Trophoblast cell (in vitro differentiated cells and primary cell): ENCODE data around the gene POPDC3.

Experiments
- DNase-seq, 2 donors: peaks; one replicate each; pipeline ENCODE4 v3.0.0-alpha.2; 2016
- H2AFZ ChIP-seq: 2 replicates; pipeline ENCODE4 v1.6.1; 2013; ENCODE audit warnings: low read length, moderate library complexity, mild to moderate bottlenecking; ENCODE audit not compliant: insufficient read depth, poor library complexity
- H2AK5ac ChIP-seq: 2 replicates; pipeline ENCODE4 v1.6.1; 2013; ENCODE audit warnings: mild to moderate bottlenecking, low read length
- H2BK120ac ChIP-seq: 2 replicates; pipeline ENCODE4 v1.6.1; 2013; ENCODE audit warnings: low read length, mild to moderate bottlenecking, moderate library complexity; ENCODE audit not compliant: insufficient read depth, poor library complexity
- H2BK12ac ChIP-seq: 2 replicates; pipeline ENCODE4 v1.6.1; 2013; ENCODE audit warnings: mild to moderate bottlenecking, low read length, moderate library complexity
- H2BK5ac ChIP-seq: 2 replicates; pipeline ENCODE4 v1.6.1; 2013; ENCODE audit warnings: low read length, low read depth, moderate library complexity, mild to moderate bottlenecking; ENCODE audit not compliant: poor library complexity
- H3K14ac ChIP-seq: 2 replicates; pipeline ENCODE4 v1.6.1; 2013; ENCODE audit warnings: mild to moderate bottlenecking, low read length
- H3K18ac ChIP-seq: 2 replicates; pipeline ENCODE4 v1.6.1; 2013; ENCODE audit warnings: mild to moderate bottlenecking, low read length
- H3K23ac ChIP-seq: 2 replicates; pipeline ENCODE4 v1.6.1; 2013; ENCODE audit warnings: low read length
- H3K27ac ChIP-seq: 2 replicates; pipeline ENCODE4 v1.5.1; 2013; ENCODE audit warnings: low read depth, mild to moderate bottlenecking, inconsistent platforms, low read length, moderate library complexity
- H3K27me3 ChIP-seq: 2 replicates; pipeline ENCODE4 v1.6.1; 2013; ENCODE audit warnings: inconsistent platforms, mild to moderate bottlenecking, low read length, moderate library complexity; ENCODE audit not compliant: insufficient read depth
- H3K36me3 ChIP-seq, 2 experiments: 1 replicate in 1 of 2; 2 replicates in 1 of 2; pipeline ENCODE4 v1.6.1; 2013; ENCODE audit warnings: low read length in 2 of 2, mild to moderate bottlenecking in 2 of 2, moderate library complexity in 1 of 2; ENCODE audit not compliant: insufficient read depth in 2 of 2, control insufficient read depth in 1 of 2
- H3K4ac ChIP-seq: 2 replicates; pipeline ENCODE4 v1.6.1; 2013; ENCODE audit warnings: low read depth, mild to moderate bottlenecking, low read length, moderate library complexity
- H3K4me1 ChIP-seq, 2 experiments: 1 replicate in 1 of 2; 2 replicates in 1 of 2; pipeline ENCODE4 v1.6.1; 2013; ENCODE audit warnings: low read length in 2 of 2, mild to moderate bottlenecking in 2 of 2, moderate library complexity in 1 of 2; ENCODE audit not compliant: insufficient read depth in 2 of 2, control insufficient read depth in 1 of 2
- H3K4me2 ChIP-seq: 2 replicates; pipeline ENCODE4 v1.6.1; 2013; ENCODE audit warnings: inconsistent platforms, mild to moderate bottlenecking, low read length, moderate library complexity
- H3K4me3 ChIP-seq: 2 replicates; pipeline ENCODE4 v1.5.1; 2013; ENCODE audit warnings: mild to moderate bottlenecking, low read depth, low read length, inconsistent platforms
- H3K79me1 ChIP-seq: one replicate; pipeline ENCODE4 v1.6.1; 2013; ENCODE audit warnings: low read length
- H3K79me2 ChIP-seq: 2 replicates; pipeline ENCODE4 v1.6.1; 2013; ENCODE audit warnings: low read length, mild to moderate bottlenecking; ENCODE audit not compliant: control insufficient read depth, insufficient read depth, poor library complexity
- H3K9ac ChIP-seq: 2 replicates; pipeline ENCODE4 v1.6.1; 2013; ENCODE audit warnings: mild to moderate bottlenecking, low read length
- H3K9me3 ChIP-seq: 2 replicates; pipeline ENCODE4 v1.6.1; 2013; ENCODE audit warnings: low read depth, mild to moderate bottlenecking, control low read depth, inconsistent platforms, low read length; ENCODE audit not compliant: insufficient read depth
- H4K12ac ChIP-seq: 2 replicates; pipeline ENCODE4 v1.6.1; 2013; ENCODE audit warnings: low read depth, mild to moderate bottlenecking, low read length, moderate library complexity
- H4K8ac ChIP-seq: 2 replicates; pipeline ENCODE4 v1.6.1; 2013; ENCODE audit warnings: low read depth, mild to moderate bottlenecking, low read length, moderate library complexity
- H4K91ac ChIP-seq: one replicate; pipeline ENCODE4 v1.6.1; 2013; ENCODE audit warnings: low read depth, mild to moderate bottlenecking, low read length, moderate library complexity
- WGBS: extraction: QIAGEN DNeasy Blood & Tissue Kit; methylation state at CpG from one replicate; pipeline ENCODE4 v1.1.7; 2013; ENCODE audit warnings: missing lambda C conversion rate; ENCODE audit not compliant: insufficient read length, insufficient coverage; ENCODE audit errors: extremely low coverage; 5-methylcytosine and 5-hydroxymethylcytosine counted together

Gene POPDC3

GRCh38 chr6:105113422-105113821 is 66.4 kb downstream of the POPDC3 start:
- Histone ChIP-seq H2BK120ac (no peak overlapping the region), H2AFZ (no peak overlapping the region), H2BK12ac (no peak overlapping the region), H2AK5ac (no peak overlapping the region), H3K79me2 (no peaks in the 10 kb centered on the region), H3K4ac (no peak overlapping the region), H3K4me3 (no peak overlapping the region), H4K8ac (no peak overlapping the region), H4K91ac (no peak overlapping the region), H3K27ac (no peak overlapping the region), H3K79me1 (no peaks in the 10 kb centered on the region), H3K4me1 (no peaks in the 10 kb centered on the region), H3K36me3 (peaks cover 0 to 2% of the 10 kb centered on the region in 2 experiments), H3K23ac (no peak overlapping the region), H3K9ac (no peak overlapping the region), H3K4me2 (no peak overlapping the region), H3K27me3 (no peaks in the 10 kb centered on the region), H3K9me3 (no peaks in the 10 kb centered on the region), H2BK5ac (no peak overlapping the region), H4K12ac (no peak overlapping the region), H3K14ac (no peak overlapping the region), H3K18ac (no peak overlapping the region)
- no CpG with 5 or more reads among the region's 6 CpGs for WGBS
- DNase-seq, result no peak

DNA sequence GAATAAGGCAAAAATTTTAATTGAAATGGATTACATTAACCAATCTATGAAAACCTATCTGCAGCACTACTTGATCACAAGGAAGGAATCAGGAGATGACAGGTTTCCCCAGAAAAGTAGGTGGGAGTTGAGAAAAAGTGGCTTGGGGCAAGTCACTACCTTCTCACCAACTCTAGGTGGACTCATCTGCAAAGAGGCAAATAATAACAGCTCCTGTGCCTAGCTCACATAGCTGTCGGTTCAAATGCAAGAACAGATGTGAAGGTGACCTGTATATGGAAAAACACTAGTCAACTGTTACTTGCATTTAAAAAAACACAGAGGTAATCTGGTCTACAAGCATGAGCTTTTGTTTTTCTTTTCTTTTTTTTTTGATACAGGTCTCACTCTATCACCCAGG is 67.2 kb downstream of the POPDC3 start:
- H3K18ac ChIP-seq, result no peak overlapping the region
- H3K4me1 ChIP-seq, result no peaks in the 10 kb centered on the region
- no peak overlapping the region for H3K23ac ChIP-seq
- peaks cover 0 to 2% of the 10 kb centered on the region in 2 experiments for H3K36me3 ChIP-seq
- WGBS, result no CpG with 5 or more reads among the region's 1 CpG
- no peaks in the 10 kb centered on the region for H3K9me3 ChIP-seq
- H4K91ac ChIP-seq, result no peak overlapping the region
- H2BK5ac ChIP-seq, result no peak overlapping the region
- H3K4ac ChIP-seq, result no peak overlapping the region
- no peak overlapping the region for H4K12ac ChIP-seq
- H3K14ac ChIP-seq, result no peak overlapping the region
- H4K8ac ChIP-seq, result no peak overlapping the region
- H3K4me3 ChIP-seq, result no peak overlapping the region
- no peak overlapping the region for H3K27ac ChIP-seq
- H2AFZ ChIP-seq, result no peak overlapping the region
- no peaks in the 10 kb centered on the region for H3K27me3 ChIP-seq
- H3K9ac ChIP-seq, result no peak overlapping the region
- H3K4me2 ChIP-seq, result no peak overlapping the region
- no peak overlapping the region for H2AK5ac ChIP-seq
- H3K79me2 ChIP-seq, result no peaks in the 10 kb centered on the region
- H3K79me1 ChIP-seq, result no peaks in the 10 kb centered on the region
- no peak overlapping the region for H2BK12ac ChIP-seq
- H2BK120ac ChIP-seq, result no peak overlapping the region
- DNase-seq, result no peak

GRCh38 chr6:105111871-105112270 is 67.9 kb downstream of the POPDC3 start:
- no peak overlapping the region for H3K4me3 ChIP-seq
- H2BK12ac ChIP-seq, result no peak overlapping the region
- no peak overlapping the region for H2AFZ ChIP-seq
- H4K91ac ChIP-seq, result no peak overlapping the region
- peaks cover 0 to 2% of the 10 kb centered on the region in 2 experiments for H3K36me3 ChIP-seq
- H3K4ac ChIP-seq, result no peak overlapping the region
- H3K9ac ChIP-seq, result no peak overlapping the region
- DNase-seq, result no peak
- no CpG with 5 or more reads among the region's 2 CpGs for WGBS
- H3K23ac ChIP-seq, result no peak overlapping the region
- no peak overlapping the region for H3K18ac ChIP-seq
- no peaks in the 10 kb centered on the region for H3K9me3 ChIP-seq
- H3K14ac ChIP-seq, result no peak overlapping the region
- H3K27ac ChIP-seq, result no peak overlapping the region
- no peaks in the 10 kb centered on the region for H3K4me1 ChIP-seq
- no peak overlapping the region for H4K12ac ChIP-seq
- no peaks in the 10 kb centered on the region for H3K27me3 ChIP-seq
- H3K79me1 ChIP-seq, result no peaks in the 10 kb centered on the region
- no peak overlapping the region for H2BK5ac ChIP-seq
- no peak overlapping the region for H3K4me2 ChIP-seq
- no peak overlapping the region for H2AK5ac ChIP-seq
- no peak overlapping the region for H2BK120ac ChIP-seq
- no peak overlapping the region for H4K8ac ChIP-seq
- no peaks in the 10 kb centered on the region for H3K79me2 ChIP-seq

- Histone ChIP-seq H3K14ac (no peak overlapping the region), H3K27ac (no peak overlapping the region), H3K79me1 (no peaks in the 10 kb centered on the region), H3K4me3 (no peak overlapping the region), H3K79me2 (peaks cover 2% of the 10 kb centered on the region), H4K12ac (no peak overlapping the region), H3K23ac (no peak overlapping the region), H3K4me1 (no peaks in the 10 kb centered on the region), H2AK5ac (no peak overlapping the region), H3K9me3 (no peaks in the 10 kb centered on the region), H2BK5ac (no peak overlapping the region), H3K27me3 (no peaks in the 10 kb centered on the region), H2AFZ (no peak overlapping the region), H3K9ac (no peak overlapping the region), H3K4me2 (no peak overlapping the region), H3K4ac (no peak overlapping the region), H3K36me3 (peaks cover 2% of the 10 kb centered on the region in 2 experiments), H4K91ac (no peak overlapping the region), H2BK120ac (no peak overlapping the region), H2BK12ac (no peak overlapping the region), H3K18ac (no peak overlapping the region), H4K8ac (no peak overlapping the region)
- no peak for DNase-seq
- 100% methylated on average over 1 of the region's 3 CpGs for WGBS
Measured at GRCh38 chr6:105111105-105111504, 68.7 kb downstream of the POPDC3 start.
